Frontal cortex (tissue), 4 donors: Measurements from ENCODE around the gene RGS7BP. TPM values are rescaled to one million over a fixed set of nuclear protein-coding genes. Genes with fewer than 3 reads are reported as not detected.
A peak's percentile ranks its signal among the peaks of the same experiment; 100 is the strongest.

Experiments used
- DNase-seq, 2 donors: peaks; one replicate each; pipeline ENCODE4 v3.0.0; 2012; ENCODE audit warnings: low spot score in 2 of 2
- FAIRE-seq: peaks from 2 replicates; lab custom pipeline; 2012; peaks lifted over from hg19 to GRCh38; lab: Jason Lieb, UNC
- small RNA-seq: library from RNA; depleted of rRNA; stranded (forward); fragments of <200 nt; gene quantifications from one replicate; pipeline ENCODE3, GENCODE V24; 2014
- total RNA-seq: library from RNA; depleted of rRNA; stranded (reverse); fragments of >200 nt; gene quantifications from one replicate; pipeline ENCODE4 v1.2.3, GENCODE V29; 2014
- donor health status: control.
- donor health status: control.
- donor health status: control.

Gene RGS7BP
- total RNA-seq, 1 donor from 2014 or later, result 9.4 TPM

DNA sequence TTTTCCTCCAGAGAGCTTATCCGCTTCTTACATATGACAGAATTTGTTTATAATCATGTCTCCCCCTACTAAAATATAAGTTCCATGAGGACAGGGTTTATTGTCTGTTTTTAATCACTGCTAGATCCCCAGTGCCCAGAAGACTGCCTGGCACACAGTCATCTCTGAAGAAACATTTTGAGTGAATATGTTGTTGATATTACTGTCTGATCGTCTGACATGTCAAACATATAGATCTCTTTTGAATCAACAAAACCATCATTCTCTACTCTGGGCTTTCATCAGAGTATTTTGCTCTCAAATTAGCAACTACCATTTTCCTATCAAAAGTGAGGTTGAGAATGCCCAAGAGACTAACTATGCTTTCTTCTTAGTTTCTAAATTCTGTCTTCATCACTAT, 117.2 kb downstream of the RGS7BP start:
- no peak for FAIRE-seq
- DNase-seq, result no peak

DNA sequence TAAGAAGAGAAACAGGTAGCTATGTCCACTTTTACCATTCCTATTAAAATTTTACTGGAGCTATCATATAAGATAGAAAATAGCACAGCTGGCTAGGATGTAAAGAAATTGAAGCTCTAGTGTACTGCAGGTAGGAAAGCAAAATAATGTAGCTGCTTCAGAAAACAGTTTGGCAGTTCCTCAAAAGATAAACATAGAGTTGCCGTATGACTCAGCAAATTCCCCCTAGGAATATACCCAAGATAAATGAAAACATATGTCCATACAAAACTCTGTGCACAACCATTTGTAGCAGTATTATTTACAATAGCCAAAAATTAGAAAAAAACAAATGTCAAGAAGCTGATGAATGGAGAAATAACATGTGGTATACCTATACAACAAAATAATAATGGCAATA, 119.9 kb downstream of the RGS7BP start:
- FAIRE-seq, result no peak
- no peak for DNase-seq

DNA sequence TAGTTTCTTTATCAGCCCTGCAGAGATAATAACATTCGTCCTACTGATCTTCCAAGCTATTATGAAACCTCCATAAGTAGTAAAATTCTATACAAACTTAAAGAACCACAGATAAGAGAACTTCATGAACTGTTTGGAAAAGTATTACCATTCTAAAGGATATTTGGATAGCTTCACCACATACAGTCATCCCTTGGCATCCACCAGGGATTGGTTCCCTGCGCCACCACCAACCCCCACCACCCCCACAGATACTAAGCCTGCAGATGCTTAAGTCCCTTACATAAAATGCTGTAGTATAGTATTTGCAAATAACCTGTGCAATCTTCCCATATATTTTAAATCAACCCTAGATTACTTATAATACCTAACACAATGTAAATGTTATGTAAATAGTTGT, 123.1 kb downstream of the RGS7BP start:
- no peak for FAIRE-seq
- DNase-seq, result no peak

DNA sequence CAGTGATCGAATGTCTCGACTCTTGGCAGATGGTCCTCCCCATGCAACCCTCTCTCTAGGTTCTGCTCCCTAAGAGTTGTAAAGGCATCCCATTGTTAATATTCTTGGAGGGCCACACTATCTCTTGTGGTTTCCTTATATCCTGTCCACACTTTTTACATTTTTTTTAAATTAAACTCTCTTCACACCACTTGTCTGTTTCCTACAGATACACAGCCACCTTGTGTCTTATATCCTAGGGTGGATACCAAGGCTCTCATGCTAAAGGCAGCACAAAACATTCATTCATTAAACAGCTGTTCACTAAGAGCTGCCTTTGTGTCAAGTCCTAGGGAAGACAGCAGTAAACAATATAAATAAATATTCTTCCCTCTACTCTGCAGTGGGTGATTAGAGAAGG, 124.0 kb downstream of the RGS7BP start:
- DNase-seq (no peak), FAIRE-seq (no peak)

DNA sequence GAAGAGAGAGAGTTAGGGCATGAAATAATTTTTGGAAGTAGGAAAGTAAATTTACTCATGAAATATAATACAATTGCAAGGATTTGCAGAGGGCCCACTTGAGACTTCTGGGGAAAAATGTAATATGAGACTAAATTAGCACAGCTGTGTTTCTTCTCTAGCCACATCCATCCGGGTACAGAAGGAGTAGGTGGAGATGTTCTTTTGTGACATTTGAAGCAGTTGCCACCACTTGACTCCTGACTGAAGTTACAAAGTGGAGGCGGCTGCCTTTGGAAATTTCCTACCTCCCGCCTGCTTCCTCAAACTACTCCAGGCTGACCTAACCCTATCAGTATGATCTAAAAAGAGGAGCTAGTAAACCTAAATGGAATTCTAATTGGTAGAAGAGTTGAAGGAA, 126.4 kb downstream of the RGS7BP start:
- no peak for FAIRE-seq
- no peak for DNase-seq

DNA sequence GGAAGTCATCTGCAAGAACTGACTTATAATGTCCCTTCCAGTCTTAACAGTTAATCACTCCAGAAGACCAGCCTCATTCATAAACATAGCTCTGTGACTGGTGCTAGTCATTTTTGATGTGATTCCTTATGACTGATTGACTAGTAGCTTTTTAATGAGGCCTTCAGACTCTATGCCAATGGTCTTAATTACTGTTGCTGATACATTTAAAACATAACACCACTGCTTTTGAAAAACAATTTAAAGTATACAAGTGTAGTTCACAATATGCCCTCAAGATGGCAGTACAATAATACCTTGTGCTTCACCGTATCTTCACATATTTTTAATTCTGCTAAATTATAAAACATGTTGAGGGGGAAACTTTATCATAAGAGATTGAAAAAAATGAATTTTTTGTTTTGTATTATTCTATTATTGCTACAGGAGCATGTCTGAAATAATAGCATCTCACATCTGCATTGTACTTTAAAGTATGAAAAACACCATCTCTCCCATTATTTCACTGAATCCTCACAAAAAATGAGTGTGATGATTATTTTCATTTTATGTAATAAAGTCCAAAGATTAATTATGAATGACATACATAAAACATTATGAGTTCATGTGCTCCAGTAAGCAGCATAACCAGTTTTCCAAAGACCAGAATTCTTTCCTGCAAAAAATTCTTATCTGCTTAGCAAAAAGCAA, 129.3 kb downstream of the RGS7BP start:
- FAIRE-seq (peak; percentile 85), DNase-seq (peak in 1 of 2 donors; percentile 6)

DNA sequence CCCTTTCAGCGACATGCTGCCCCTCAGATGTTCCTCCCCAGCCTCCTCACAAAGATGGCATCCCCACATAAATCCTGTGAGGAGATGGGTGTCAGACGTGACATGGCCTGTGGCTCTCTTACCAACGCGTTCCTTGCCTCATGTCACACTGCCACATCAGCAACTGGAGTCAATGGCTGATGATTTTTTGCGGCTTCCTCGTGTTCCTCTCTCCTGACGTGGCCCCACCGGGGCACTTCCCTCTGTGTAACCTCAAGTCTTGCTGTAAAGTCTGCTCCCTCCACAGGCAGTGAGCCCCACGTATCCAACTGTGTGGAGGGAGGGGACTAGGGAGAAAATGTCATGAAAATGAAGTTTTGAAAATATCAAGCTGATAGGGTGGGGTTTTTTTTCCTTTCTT, 131.3 kb downstream of the RGS7BP start:
- FAIRE-seq, result no peak
- DNase-seq, result no peak

DNA sequence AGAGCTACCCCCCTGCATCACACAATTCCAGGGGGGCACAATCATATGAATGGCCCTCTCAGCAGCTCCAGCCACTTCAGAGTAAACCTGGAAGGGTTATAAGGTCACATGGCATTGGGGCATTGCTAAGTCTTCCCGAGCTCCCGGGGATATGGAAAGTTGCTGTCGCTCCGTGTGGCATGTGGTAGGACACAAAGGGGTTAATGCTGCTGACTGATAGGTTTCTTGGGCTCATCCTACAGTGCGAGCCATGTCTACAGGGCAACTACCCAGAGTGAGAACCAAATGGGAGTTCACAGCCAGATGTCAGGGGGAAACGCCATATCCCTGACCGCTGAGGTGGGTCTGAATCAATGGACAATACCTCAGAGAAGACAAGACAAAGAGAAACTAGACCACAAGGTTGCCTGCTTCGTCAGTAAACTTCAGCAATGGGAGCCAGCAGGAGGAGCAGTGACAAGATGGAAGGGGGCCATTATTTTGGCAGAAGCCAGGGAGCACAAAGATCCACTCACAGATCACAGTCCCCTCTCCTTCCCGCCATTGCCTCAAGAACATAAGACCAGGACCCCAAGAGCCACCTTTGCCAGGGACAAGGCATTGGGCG, 132.1 kb downstream of the RGS7BP start:
- FAIRE-seq (no peak), DNase-seq (no peak)

DNA sequence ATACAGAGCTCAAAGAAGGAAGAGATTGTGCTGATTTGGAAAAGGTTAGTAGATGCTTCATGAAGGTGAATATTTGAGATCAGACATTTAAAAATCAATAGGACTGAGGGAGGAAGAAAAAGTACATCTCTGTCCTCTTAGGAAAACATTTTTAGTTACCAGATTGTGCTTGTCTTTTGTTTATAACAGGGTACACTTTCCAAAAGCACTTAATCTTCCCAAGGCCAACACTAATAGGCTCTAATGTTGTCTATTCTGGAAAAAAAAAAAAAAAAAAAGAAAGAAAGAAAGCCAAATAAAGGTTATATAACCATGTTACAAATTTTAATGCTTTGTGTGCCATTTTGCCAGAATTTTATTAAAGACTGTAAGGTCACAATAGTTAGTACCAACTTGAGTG, 139.0 kb downstream of the RGS7BP start:
- no peak for DNase-seq
- no peak for FAIRE-seq

DNA sequence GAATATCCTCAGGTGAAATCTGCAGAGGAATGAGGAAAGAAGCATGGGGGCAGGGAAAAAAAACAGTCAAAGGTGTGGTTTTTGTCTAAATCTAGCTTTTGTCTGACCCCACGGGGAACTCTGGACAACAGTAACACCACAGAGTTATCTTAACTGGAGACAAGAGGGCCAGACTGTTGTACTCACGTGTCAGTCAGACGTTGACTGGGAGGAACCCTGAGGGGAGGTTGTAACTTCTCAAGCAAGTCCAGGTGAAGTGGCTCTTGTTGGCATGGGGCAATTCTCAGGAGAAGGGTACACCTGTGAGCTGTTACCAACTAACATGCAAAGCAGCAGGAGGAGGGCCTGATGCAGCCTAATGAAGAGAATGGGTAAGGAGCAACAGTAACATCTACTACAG, 140.4 kb downstream of the RGS7BP start:
- DNase-seq (no peak), FAIRE-seq (no peak)

DNA sequence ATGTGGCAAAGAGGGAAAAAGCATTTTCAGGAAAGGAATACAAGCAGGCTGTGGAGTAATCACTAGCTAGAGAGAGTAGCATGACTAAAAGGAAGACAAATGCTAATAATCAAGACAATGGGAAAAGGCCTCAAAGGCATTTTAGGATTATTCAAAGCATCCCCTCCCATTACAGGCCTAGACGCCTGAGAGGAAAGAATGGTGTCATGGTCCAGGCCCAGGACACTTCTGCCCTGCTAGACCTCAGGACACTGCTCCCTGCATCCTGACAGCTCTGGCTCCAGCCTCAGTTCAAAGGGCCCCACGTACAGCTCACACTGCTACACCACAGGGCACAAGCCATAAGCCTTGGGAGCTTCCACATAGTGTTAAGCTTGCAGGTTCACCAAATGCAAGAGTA, 143.7 kb downstream of the RGS7BP start:
- FAIRE-seq (no peak), DNase-seq (no peak)

DNA sequence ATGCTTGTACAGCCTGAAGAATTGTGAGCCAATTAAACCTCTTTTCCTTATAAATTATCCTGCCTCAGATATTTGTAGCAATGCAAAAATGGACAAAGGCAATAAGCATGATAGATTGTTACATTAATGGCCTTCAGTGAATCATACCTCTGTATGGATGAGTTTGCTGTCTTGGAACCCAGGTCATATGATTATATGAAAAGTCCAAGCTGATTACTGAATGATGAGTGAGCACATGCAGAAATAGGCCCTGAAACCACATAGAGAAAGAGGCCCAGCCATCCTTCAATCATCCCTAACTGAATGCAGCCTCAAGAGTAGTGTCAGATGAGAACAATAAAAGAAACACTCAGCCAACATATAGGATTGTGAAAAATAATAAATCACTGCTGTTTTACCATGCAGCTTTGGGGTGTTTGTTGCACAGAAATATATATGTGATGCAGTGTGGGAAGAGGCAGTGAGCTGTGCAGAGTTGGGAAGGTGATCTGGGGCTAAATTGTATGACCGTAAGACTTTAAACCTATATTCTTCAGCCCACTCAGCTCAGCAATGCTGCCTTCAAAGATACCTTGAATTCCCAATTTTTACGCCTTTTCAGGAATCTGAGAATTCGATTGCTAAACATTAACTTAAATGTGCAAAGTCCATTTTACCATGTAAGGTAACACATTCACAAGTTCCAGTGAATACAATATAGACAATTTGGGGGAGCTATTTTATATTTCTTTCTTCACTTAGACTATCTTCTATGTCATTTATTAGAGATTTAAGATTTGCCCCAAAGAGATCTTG, 148.1 kb downstream of the RGS7BP start:
- DNase-seq (no peak), FAIRE-seq (no peak)

DNA sequence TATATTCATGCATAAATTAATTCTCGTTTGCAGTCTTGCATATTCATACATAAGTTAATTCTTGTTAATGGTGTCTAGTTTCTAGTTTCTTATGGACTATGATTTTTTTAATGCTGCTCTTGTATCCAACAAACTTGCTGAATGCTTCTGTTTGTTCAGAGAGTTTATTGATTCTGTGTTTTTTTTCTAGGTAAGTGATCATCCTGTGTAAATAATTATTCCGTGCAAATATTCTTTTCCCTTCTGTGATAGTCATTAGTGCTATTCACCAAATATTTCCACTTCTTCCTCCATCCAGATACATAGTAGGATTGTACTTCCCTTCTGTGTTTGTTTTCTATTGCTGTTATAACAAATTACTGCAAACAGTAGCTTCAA, 148.7 kb downstream of the RGS7BP start:
- DNase-seq (no peak), FAIRE-seq (no peak)

DNA sequence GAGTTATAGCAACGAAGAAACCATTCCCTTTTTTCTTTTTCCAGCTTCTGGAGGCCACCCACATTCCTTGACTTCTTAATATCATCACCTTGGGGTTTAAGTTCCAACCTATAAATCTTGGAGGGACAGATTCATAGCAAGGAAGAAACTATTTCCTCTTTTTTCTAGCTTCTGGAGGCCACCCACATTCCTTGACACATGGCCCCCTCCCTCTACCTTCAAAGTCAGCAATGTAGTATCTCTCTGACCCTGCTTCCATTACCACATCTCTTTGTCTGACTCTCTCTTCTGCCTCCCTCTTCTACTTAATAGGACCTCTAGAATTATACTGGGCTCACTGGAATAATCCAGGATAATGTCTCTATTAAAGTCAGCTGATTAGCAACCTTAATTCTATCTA, 149.8 kb downstream of the RGS7BP start:
- DNase-seq (no peak), FAIRE-seq (no peak)

DNA sequence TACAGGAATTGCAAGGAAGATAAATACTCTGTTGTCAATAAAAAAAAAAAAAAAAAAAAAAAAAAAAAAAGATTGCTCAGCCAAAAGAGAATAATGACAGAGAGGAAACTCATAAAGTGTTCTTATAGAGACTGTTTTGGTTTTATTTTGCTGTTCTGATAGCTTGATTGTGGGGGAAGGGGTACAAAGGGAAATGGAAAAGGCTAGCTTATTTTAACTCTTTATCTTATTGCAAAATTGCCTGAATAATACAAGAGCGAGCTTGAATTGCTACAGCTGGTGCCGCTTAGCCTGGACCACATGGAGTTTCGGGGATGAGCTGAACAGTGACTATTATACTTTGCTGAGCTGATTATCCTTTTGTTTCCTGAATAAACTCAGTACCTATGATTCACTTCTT, 153.5 kb downstream of the RGS7BP start:
- no peak for DNase-seq
- no peak for FAIRE-seq

Small RNAs within 50 kb of the gene (small RNA-seq; reads per million reads assigned to genes)
- gene RN7SL169P (not detected), gene RNU6-294P (not detected)

Other genes with a start within 250 kb of the RGS7BP start
- gene SHISAL2B, start 184.5 kb downstream of the RGS7BP start, total RNA-seq, result not detected